Ramos (cell line): ENCODE results near the gene HEATR3.

Source experiments
- in situ Hi-C: fragments of 300-500 bp; cut with MboI; formaldehyde crosslinking; loops from one replicate; pipeline ENCODE4 v1.14.3; 2022; ENCODE audit warnings: low sequenced_read_pairs; ENCODE audit not compliant: unreplicated experiment

Gene HEATR3

GRCh38 chr16:50050802-50051201, 15.0 kb upstream of the HEATR3 start:
- in situ Hi-C loops = no loop called here

DNA sequence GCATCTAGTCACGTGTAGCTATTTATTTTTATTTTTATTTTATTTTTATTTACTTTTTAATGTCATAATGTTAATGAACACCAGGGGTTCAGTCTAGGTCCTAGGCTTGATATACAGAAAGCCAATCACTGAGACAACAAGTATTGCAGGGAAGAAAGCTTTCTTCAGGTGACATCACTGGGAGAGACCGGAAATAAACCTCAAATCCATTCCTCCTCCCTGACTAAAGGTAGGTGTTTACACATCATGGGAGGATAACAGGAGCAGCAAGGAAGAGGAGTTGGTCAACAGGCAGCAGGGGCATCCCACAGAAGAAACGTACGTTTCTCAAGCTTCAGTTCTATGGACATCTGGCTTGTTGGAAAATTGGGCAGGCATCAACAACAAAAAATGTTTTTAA, 9.5 kb upstream of the HEATR3 start:
- in situ Hi-C loops = no loop called here

DNA sequence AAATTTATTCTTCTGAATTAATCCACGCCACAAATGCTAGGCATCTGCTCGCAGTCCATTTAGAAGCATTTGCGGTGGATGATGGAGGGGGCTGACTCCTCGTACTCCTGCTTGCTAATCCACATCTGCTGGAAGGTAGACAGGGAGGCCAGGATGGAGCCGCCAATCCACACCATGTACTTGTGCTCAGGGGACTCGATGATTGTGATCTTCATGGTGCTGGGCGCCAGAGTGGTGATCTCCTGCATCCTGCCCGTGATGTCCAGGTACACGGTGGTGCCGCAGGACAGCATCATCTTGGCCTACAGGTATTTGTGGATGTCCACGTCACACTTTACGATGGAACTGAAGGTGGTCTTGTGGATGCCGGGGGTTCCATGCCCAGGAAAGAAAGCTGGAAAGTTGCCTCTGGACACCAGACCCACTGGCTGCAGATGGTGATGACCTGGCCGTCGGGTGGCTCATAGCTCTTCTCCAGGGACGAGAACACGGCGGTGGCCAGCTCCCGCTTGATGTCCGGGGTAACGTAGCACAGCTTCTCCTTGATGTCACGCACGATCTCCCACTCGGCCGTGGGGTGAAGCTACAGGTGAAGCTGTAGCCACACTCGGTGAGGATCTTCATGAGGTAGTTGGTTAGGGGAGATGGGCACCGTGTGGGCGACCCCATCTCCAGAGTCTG, 7.5 kb upstream of the HEATR3 start:
- in situ Hi-C loops = no loop called here

DNA sequence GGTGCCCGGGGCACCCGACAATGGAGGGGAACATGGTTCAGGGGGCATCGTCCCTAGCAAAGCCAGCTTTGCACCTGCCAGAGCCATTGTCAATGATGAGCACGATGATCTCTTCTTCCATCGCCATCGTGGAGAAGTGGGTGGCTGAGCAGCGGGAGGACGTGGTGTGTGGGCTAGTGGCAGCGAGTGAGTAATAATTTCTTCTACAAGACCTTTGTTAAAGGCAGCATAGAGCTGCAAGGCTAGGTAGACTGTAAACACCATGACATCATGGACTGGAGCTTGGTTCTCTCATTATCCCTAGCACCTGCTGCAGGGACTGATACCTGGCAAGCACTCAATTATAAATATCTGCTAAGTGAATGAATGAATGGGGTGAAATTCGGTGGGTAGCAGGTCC, 6.7 kb upstream of the HEATR3 start:
- in situ Hi-C loops = no loop called here

DNA sequence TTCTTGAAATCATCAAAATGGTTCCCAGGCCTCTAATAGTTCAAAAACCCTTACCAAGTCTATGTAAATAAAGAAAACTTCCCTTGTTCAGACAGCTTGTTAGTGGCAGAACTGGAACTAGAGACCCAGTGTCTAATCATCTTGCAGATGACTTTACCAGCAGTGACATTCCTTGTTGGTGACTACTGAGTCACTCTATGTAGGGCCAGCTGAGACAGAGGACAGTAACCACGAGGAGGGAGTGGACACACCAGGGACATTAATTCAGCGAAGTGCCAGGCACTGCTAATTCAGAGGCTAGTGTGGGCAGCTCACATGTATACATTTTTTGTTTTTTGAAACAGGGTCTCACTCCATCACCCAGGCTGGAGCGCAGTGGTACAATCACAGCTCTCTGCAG, 6.1 kb upstream of the HEATR3 start:
- in situ Hi-C loops = no loop called here

DNA sequence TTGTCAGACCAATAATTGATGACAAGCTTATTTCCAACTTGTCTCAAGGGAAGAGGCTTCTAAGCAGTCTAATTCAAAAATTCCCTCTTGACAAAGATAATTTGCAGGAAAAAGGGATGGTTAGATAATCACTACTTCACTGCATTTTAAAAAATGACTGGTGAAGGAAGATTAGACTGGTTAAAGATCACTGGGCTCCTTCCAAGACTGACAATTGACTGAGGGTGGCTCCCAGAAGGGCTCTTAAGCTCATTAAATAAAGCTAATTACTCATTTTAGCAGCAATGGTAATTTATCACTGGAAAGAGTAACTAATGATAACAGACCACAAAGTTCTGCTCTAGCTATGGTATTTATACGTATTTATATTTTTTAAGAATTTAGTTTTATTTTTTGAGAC, 4.4 kb upstream of the HEATR3 start:
- in situ Hi-C loops = no loop called here

DNA sequence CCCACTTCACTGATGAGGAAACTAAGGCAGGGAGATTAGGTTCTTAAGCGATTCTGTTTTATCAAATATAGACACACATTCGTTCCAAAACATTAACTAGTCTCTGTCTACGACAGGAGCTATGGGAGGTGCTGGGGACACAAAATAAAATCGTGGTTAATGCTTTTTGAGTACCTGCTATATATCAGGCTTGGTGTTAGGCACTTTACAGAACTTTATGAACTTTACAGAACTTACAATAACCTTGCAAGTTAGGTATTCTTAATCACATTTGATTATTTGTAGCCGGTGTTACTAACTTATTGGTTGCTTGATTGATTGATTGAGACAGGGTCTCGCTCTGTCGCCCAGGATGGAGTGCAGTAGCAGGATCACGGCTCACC, 538 bp upstream of the HEATR3 start:
- in situ Hi-C loops = no loop called here

DNA sequence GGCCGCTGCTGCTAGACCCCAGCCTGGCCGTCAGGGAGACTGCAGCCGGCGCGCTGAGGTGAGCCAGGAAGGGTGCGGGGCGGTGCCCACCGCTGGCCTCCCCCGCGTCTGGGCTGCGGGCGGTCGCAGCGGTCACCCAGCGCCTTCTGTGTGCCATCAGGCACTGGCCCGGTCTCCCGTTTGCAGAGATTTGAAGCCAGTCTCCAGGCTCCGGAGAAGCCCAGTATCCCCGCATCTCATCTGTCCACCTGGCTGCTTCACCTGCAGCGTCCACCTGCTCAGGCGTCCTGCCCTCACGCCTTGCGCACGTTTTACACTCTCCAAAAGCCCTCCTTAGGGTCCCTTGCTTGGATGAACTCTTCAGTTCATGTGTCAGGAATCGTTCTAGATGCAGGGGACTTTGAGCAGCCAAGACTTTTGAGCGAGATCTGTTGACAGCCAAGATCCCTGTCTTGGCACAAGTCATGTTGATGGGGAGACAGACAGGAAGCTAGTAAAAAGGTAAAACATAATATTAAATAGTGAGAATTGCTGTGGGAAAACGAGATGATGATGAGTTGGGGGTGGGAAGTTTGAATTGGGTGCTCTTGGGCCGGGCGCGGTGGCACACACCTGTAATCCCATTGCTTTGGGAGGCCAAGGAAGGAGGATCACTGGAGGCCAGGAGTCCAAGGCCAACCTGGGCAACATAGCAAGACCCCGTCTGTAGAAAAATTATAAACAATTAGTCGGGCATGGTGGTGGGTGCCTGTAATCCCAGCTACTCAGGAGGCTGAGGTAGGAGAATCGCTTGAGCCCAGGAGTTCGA, 916 bp downstream of the HEATR3 start:
- in situ Hi-C loops = no loop called here

DNA sequence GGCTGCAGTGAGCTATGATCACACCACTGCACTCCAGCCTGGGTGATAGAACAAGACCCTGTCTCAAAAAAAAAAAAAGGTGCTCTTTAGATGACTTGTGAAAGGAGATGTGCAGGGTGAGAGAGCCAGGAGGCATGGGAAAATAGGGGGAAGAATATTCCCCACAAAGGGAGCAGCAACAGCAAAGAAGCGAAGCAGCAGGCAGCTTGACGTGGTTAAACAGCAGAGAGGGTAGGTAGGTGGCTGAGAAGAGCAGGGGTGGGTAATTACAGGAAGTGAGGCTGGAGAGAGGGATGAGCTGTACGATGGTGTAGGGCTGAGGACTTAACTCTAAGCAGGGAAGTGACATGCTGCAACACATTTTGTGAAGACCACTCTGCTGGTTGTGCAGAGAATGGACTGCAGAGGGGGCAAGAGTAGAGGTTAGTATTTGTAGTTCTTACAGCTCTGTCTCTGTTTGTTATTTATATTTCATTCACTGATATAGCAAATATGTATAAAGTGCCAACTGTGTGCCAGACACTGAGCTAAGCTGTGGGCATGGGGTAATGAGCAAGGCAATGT, 1.6 kb downstream of the HEATR3 start:
- in situ Hi-C loops = no loop called here

- in situ Hi-C loops = no loop called here
These were observed 2.8 kb downstream of the HEATR3 start for GRCh38 chr16:50068550-50068949.

DNA sequence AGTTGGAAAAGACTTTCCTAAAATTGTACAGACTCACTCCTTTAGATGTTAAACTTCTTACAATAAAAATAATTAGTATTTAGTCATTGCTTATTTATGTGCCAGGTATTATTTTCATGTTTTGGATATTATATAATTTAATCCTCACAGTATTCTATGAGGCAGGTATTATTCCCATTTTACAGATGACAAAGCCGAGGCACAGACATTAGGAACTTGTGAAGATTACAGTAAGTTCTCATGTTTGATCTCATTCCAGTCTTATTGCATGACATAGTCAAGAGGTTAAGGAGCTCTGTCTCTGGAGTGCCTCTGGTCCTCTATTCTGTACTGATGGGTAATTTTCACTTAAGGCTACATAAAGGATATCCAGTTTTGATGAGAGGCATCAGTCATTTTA, 3.3 kb downstream of the HEATR3 start:
- in situ Hi-C loops = no loop called here

DNA sequence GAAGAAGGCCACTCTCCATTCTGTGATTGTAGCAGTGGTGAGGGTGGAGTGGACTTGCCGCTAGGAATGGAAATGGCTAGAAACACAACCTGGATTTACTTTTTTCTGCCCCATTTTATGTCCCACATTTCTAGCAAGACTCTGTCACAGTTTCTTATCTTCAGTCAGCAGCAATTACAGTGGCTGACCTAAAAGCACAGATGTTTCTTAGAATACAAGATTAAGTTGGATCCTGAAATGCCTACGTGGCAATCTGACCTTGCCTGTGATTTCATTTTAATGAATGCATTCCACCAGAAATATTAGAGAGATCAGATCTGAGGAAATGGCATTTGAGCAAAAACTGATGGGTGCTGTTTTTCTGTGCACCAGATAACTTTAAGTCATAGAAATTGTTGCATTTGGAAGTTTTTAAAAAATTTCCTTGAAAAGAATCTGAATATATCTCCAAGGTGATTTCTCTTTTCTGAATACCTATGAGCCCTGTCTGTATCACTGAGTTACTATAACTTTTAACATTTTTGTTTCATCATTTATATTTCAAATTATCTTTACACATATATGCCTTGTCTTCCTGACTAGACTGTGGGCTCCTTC, 5.4 kb downstream of the HEATR3 start:
- in situ Hi-C loops = no loop called here

DNA sequence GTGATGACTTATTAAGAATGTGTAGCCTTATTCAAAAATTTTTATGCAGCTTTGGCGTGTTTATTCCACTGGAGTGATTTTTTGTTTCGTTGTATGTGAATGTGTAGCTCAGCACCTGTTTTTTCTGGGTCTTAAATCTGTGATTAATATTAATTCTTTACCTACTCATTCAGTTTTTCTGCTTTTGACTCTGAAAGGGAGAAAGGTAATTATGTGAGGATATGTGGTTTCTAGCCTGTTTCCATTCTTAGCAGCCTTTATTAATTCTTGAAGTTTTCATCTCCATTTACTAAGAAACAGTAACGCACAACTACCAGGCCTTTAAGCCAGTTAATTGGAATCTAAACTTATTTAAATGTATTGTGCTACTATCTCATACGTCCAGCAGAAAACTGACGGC, 7.0 kb downstream of the HEATR3 start:
- in situ Hi-C loops = no loop called here

DNA sequence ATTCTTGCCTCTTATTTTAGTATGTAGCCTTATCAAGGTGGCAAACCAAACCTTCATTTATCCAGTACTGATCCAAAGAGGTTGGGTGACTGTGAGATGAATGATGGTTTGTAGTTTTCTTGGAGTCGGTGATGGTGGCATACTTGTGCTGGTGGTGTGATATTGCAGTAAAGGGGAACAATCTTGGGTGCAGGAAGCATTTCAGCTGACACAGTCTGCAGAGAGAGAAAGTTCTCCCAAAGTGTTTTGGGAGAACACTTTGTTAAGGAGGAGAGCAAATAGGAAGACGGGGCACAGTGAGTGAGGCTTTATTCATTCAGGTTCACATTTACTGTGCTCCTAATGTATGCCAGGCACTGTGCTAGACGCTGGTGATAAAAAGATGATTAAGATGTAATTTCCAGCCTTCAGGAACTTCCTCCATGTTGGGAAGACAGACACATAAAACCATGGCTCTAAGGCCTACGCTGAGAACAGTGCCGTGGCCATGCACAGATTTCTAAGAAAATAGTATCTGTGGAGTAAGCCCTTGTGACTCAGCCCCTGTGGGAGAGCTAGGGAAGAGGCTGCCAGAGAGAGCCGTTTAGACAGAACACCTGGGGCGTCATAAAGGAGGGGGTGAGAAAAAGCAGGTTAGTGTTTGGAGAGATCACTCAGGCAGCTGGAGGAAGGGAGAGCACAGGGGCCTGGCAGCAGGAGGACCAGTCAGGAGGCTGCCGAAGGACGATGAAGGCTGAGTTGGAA, 13.8 kb downstream of the HEATR3 start:
- in situ Hi-C loops = no loop called here

GRCh38 chr16:50081428-50082018, 15.8 kb downstream of the HEATR3 start:
- in situ Hi-C loops = no loop called here

DNA sequence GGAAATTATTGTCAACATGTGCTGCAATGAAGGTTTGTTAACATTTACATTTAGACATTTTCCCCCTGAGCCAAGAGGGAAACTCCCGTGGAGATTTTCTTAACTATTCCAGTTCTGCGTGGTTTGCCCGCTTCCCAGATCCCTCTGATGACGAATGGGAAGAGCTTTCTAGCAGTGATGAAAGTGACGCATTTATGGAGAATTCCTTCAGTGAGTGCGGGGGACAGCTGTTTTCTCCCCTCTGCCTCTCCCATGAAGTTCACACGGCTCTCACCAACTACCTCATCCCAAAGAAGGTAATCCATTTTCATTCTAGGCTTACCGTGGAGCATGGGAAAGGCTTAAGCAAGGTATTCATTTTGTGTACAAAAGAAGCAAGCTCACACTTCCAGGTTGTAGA, 18.2 kb downstream of the HEATR3 start:
- in situ Hi-C loops = no loop called here

- in situ Hi-C loops = no loop called here
These were observed 20.4 kb downstream of the HEATR3 start for GRCh38 chr16:50086176-50086575.

GRCh38 chr16:50088302-50088701, 22.5 kb downstream of the HEATR3 start:
- in situ Hi-C loops = no loop called here

GRCh38 chr16:50092891-50093290, 27.1 kb downstream of the HEATR3 start:
- in situ Hi-C loops = no loop called here
